Glutamatergic neuron (in vitro differentiated cells): ENCODE results near the gene MMS22L. TPM values are rescaled to one million over a fixed set of nuclear protein-coding genes. Genes with fewer than 3 reads are reported as not detected.
"Not testable (repeated sequence)": the region's sequence is repeated elsewhere in the genome, so short reads cannot be mapped to it uniquely, and the experiment has no call there.

Source experiments
- DNase-seq: peaks from one replicate; pipeline ENCODE4 v3.0.0; 2022
- H3K27ac Mint-ChIP-seq: one replicate; pipeline ENCODE4 v1.8.0; 2020; ENCODE audit warnings: mild to moderate bottlenecking, mixed read lengths, inconsistent platforms; ENCODE audit not compliant: unreplicated experiment
- H3K27me3 Mint-ChIP-seq: one replicate; pipeline ENCODE4 v1.8.0; 2020; ENCODE audit warnings: mild to moderate bottlenecking, moderate library complexity, mixed read lengths, inconsistent platforms; ENCODE audit not compliant: unreplicated experiment
- H3K36me3 Mint-ChIP-seq: one replicate; pipeline ENCODE4 v1.8.0; 2020; ENCODE audit warnings: mild to moderate bottlenecking, mixed read lengths, inconsistent platforms; ENCODE audit not compliant: unreplicated experiment
- H3K4me1 Mint-ChIP-seq: one replicate; pipeline ENCODE4 v1.8.0; 2020; ENCODE audit warnings: mild to moderate bottlenecking, low read depth, mixed read lengths, inconsistent platforms; ENCODE audit not compliant: unreplicated experiment
- H3K4me3 Mint-ChIP-seq: one replicate; pipeline ENCODE4 v1.8.0; 2020; ENCODE audit warnings: mild to moderate bottlenecking, mixed read lengths, inconsistent platforms; ENCODE audit not compliant: unreplicated experiment
- H3K9me3 Mint-ChIP-seq: one replicate; pipeline ENCODE4 v1.8.0; 2020; ENCODE audit warnings: mild to moderate bottlenecking, moderate library complexity, mixed read lengths, inconsistent platforms; ENCODE audit not compliant: unreplicated experiment
- CTCF ChIP-seq: fragments of 200-600 bp; sonication (generic); IDR thresholded peaks from one replicate; pipeline ENCODE4 v1.5.0; 2021; ENCODE audit not compliant: partially characterized antibody, unreplicated experiment
- total RNA-seq: library from RNA; stranded (reverse); fragmentation: NEBNext Ultra II Directional; extraction: Animal tissue kit (Norgen Biotek cat#: 25700); gene quantifications from one replicate; pipeline ENCODE4 v1.2.1, GENCODE V29; 2021; ENCODE audit not compliant: unreplicated experiment

MMS22L gene
- total RNA-seq, 1 donor from 2014 or later: 9.1 TPM

- no peak overlapping the region for H3K4me3 Mint-ChIP-seq
- H3K4me1 Mint-ChIP-seq: no peaks in the 10 kb centered on the region
- no peak for TF ChIP-seq CTCF
- no peak overlapping the region for H3K27ac Mint-ChIP-seq
- no peaks in the 10 kb centered on the region for H3K27me3 Mint-ChIP-seq
- H3K9me3 Mint-ChIP-seq: no peaks in the 10 kb centered on the region
- H3K36me3 Mint-ChIP-seq: peaks cover 4% of the 10 kb centered on the region
- no peak for DNase-seq
These were observed 106.5 kb downstream of the MMS22L start for GRCh38 chr6:97176468-97176867.

- Mint-ChIP-seq H3K4me3 (no peak overlapping the region), H3K27me3 (no peaks in the 10 kb centered on the region), H3K4me1 (no peaks in the 10 kb centered on the region), H3K27ac (no peak overlapping the region), H3K9me3 (no peaks in the 10 kb centered on the region), H3K36me3 (peaks cover 4% of the 10 kb centered on the region)
- no peak for TF ChIP-seq CTCF
- no peak for DNase-seq
These were observed 107.2 kb downstream of the MMS22L start for GRCh38 chr6:97175806-97176205.

- Mint-ChIP-seq H3K4me1 (no peaks in the 10 kb centered on the region), H3K27ac (no peak overlapping the region), H3K36me3 (peaks cover 4% of the 10 kb centered on the region), H3K4me3 (no peak overlapping the region), H3K27me3 (no peaks in the 10 kb centered on the region), H3K9me3 (no peaks in the 10 kb centered on the region)
- no peak for DNase-seq
- TF ChIP-seq CTCF: no peak
These were observed 108.5 kb downstream of the MMS22L start for GRCh38 chr6:97174471-97174870.

GRCh38 chr6:97160280-97160679, 122.7 kb downstream of the MMS22L start:
- Mint-ChIP-seq H3K4me1 (no peaks in the 10 kb centered on the region), H3K27ac (no peak overlapping the region), H3K36me3 (peaks cover 10% of the 10 kb centered on the region), H3K4me3 (no peak overlapping the region), H3K27me3 (peaks cover 4% of the 10 kb centered on the region), H3K9me3 (peaks cover 2% of the 10 kb centered on the region)
- DNase-seq: no peak
- no peak for TF ChIP-seq CTCF

GRCh38 chr6:97155447-97155846, 127.6 kb downstream of the MMS22L start:
- not testable (repeated sequence) for H3K36me3 Mint-ChIP-seq, H3K4me3 Mint-ChIP-seq, H3K9me3 Mint-ChIP-seq

GRCh38 chr6:97154015-97154414, 129.0 kb downstream of the MMS22L start:
- Mint-ChIP-seq H3K27ac (no peak overlapping the region), H3K4me1 (no peaks in the 10 kb centered on the region), H3K4me3 (no peak overlapping the region), H3K36me3 (no peaks in the 10 kb centered on the region), H3K27me3 (peaks cover 4% of the 10 kb centered on the region), H3K9me3 (peaks cover 2% of the 10 kb centered on the region)
- TF ChIP-seq CTCF: no peak
- no peak for DNase-seq

More at GRCh38 chr6:97155447-97155846, 127.6 kb downstream of the MMS22L start:
- H3K27me3 Mint-ChIP-seq, DNase-seq, H3K27ac Mint-ChIP-seq, H3K4me1 Mint-ChIP-seq: not testable (repeated sequence)
